ENCODE data around the gene STC2. TPM values are rescaled to one million over a fixed set of nuclear protein-coding genes. Genes with fewer than 3 reads are reported as not detected.
A peak's percentile ranks its signal among the peaks of the same experiment; 100 is the strongest.
"Not testable (repeated sequence)": the region's sequence is repeated elsewhere in the genome, so short reads cannot be mapped to it uniquely, and the experiment has no call there.

STC2 gene
- polyA plus RNA-seq (1.9 to 4.3 TPM (median 4.1 TPM) in 3 replicates), polyA minus RNA-seq (0.82 to 2.5 TPM (median 2.3 TPM) in 3 replicates)
- polyA plus RNA-seq (2011; ENCODE audit: low read depth), result 8.5 TPM
- 2.2 and 2.6 TPM in 2 replicates for polyA plus RNA-seq (2011; cell fraction: cytosol; rRNA removed)
- 9.3 and 16.7 TPM in 2 replicates for polyA plus RNA-seq (2011; cell fraction: nucleus; rRNA removed)
- polyA plus RNA-seq (2012; ENCODE audit: low replicate concordance), result 4.7 and 14.4 TPM in 2 replicates
- 10.6 TPM for polyA minus RNA-seq (2011; cell fraction: cytosol; rRNA and poly(A)+ RNA removed)
- 8.4 and 8.5 TPM in 2 replicates for polyA minus RNA-seq (2011; cell fraction: nucleus; rRNA and poly(A)+ RNA removed)

- H3K4me2 ChIP-seq (ENCODE audit: control insufficient read depth, extremely low read depth, insufficient read depth, low read depth, low read length), result peak within 1 kb of the TSS; percentile 80
- FAIRE-seq (no peak), DNase-seq (ENCODE audit: low read depth, low spot score) (no peak)
- H3K9me3 ChIP-seq (ENCODE audit: control insufficient read depth, low read depth, low read length), result no peaks in the 10 kb centered on the region
- peak within 1 kb of the TSS; percentile 36 to 87 (median 62) for H3K4me3 ChIP-seq (ENCODE audit: control insufficient read depth in 2 of 3, extremely low read depth in 1 of 3, insufficient read depth in 2 of 3, low read depth in 1 of 3, low read length in 3 of 3)
- no peaks in the 10 kb centered on the region for H3K79me2 ChIP-seq (ENCODE audit: control insufficient read depth, insufficient read depth, low read length)
- peak within 1 kb of the TSS; percentile 46 for H3K27ac ChIP-seq (ENCODE audit: control insufficient read depth, insufficient read depth, low read length)
- peaks cover 45% of the 10 kb centered on the region for H3K4me1 ChIP-seq (ENCODE audit: control insufficient read depth, extremely low read depth, insufficient read depth, low read length)
- H3K9ac ChIP-seq (ENCODE audit: control insufficient read depth, extremely low read depth, insufficient read depth, low read length), result peak within 1 kb of the TSS; percentile 67
- TF ChIP-seq CTCF (optimal IDR thresholded peaks at IDR 0.05 in 1 of 3, IDR thresholded peaks at IDR 0.05 in 1 of 3, conservative IDR thresholded peaks at IDR 0.05 in 1 of 3; ENCODE audit: extremely low read depth in 1 of 3, insufficient read depth in 2 of 3, low read length in 3 of 3) (no peak), EZH2 (IDR thresholded peaks at IDR 0.05; ENCODE audit: low read length) (no peak)
- H2AFZ ChIP-seq (ENCODE audit: control insufficient read depth, low read length), result peak within 1 kb of the TSS; percentile 77
- H3K36me3 ChIP-seq (ENCODE audit: control insufficient read depth in 2 of 2, extremely low read depth in 1 of 2, insufficient read depth in 2 of 2, low read length in 2 of 2), result peaks cover 0 to 12% of the 10 kb centered on the region in 2 experiments
- H3K27me3 ChIP-seq (ENCODE audit: control insufficient read depth, extremely low read depth, insufficient read depth, low read length), result peaks cover 35% of the 10 kb centered on the region
- dilution Hi-C loops (cut with MboI; ENCODE audit: extremely low pct_ligation_motif_present, low sequenced_read_pairs), result no loop called here
- peaks cover 3% of the 10 kb centered on the region for H4K20me1 ChIP-seq (ENCODE audit: control insufficient read depth, extremely low read depth, insufficient read depth, low read length)
- H3K9me1 ChIP-seq (ENCODE audit: control insufficient read depth, extremely low read depth, insufficient read depth, low read length), result no peaks in the 10 kb centered on the region
Measured at GRCh38 chr5:173327948-173328843, at the start of gene STC2. STC2 (minus strand) TSS chr5:173328414; CDS start chr5:173328193, 221 bp downstream.

GRCh38 chr5:173371400-173371799, 43.2 kb upstream of the STC2 start:
- Histone ChIP-seq H4K20me1 (ENCODE audit: control insufficient read depth, extremely low read depth, insufficient read depth, low read length) (no peaks in the 10 kb centered on the region), H3K4me1 (ENCODE audit: control insufficient read depth, extremely low read depth, insufficient read depth, low read length) (no peaks in the 10 kb centered on the region), H3K4me2 (ENCODE audit: control insufficient read depth, extremely low read depth, insufficient read depth, low read depth, low read length) (no peak overlapping the region), H3K9ac (ENCODE audit: control insufficient read depth, extremely low read depth, insufficient read depth, low read length) (no peak overlapping the region), H3K27me3 (ENCODE audit: control insufficient read depth, extremely low read depth, insufficient read depth, low read length) (no peaks in the 10 kb centered on the region), H2AFZ (ENCODE audit: control insufficient read depth, low read length) (no peak overlapping the region), H3K27ac (ENCODE audit: control insufficient read depth, insufficient read depth, low read length) (no peak overlapping the region), H3K9me1 (ENCODE audit: control insufficient read depth, extremely low read depth, insufficient read depth, low read length) (no peaks in the 10 kb centered on the region), H3K79me2 (ENCODE audit: control insufficient read depth, insufficient read depth, low read length) (no peaks in the 10 kb centered on the region), H3K36me3 (ENCODE audit: control insufficient read depth in 2 of 2, extremely low read depth in 1 of 2, insufficient read depth in 2 of 2, low read length in 2 of 2) (no peaks in the 10 kb centered on the region), H3K4me3 (ENCODE audit: control insufficient read depth in 2 of 3, extremely low read depth in 1 of 3, insufficient read depth in 2 of 3, low read depth in 1 of 3, low read length in 3 of 3) (no peak overlapping the region), H3K9me3 (ENCODE audit: control insufficient read depth, low read depth, low read length) (no peaks in the 10 kb centered on the region)
- FAIRE-seq, result no peak
- dilution Hi-C loops (cut with MboI; ENCODE audit: extremely low pct_ligation_motif_present, low sequenced_read_pairs), result no loop called here
- DNase-seq (ENCODE audit: low read depth, low spot score), result no peak
- TF ChIP-seq EZH2 (IDR thresholded peaks at IDR 0.05; ENCODE audit: low read length), result no peak
- no peak for TF ChIP-seq CTCF (optimal IDR thresholded peaks at IDR 0.05 in 1 of 3, IDR thresholded peaks at IDR 0.05 in 1 of 3, conservative IDR thresholded peaks at IDR 0.05 in 1 of 3; ENCODE audit: extremely low read depth in 1 of 3, insufficient read depth in 2 of 3, low read length in 3 of 3)

- H3K4me1 ChIP-seq (ENCODE audit: control insufficient read depth, extremely low read depth, insufficient read depth, low read length); FAIRE-seq; H3K27ac ChIP-seq (ENCODE audit: control insufficient read depth, insufficient read depth, low read length); H3K4me2 ChIP-seq (ENCODE audit: control insufficient read depth, extremely low read depth, insufficient read depth, low read depth, low read length); H3K9me1 ChIP-seq (ENCODE audit: control insufficient read depth, extremely low read depth, insufficient read depth, low read length); H3K79me2 ChIP-seq (ENCODE audit: control insufficient read depth, insufficient read depth, low read length); DNase-seq (ENCODE audit: low read depth, low spot score); H3K9me3 ChIP-seq (ENCODE audit: control insufficient read depth, low read depth, low read length); dilution Hi-C loops (cut with MboI; ENCODE audit: extremely low pct_ligation_motif_present, low sequenced_read_pairs); H3K4me3 ChIP-seq (ENCODE audit: control insufficient read depth in 2 of 3, extremely low read depth in 1 of 3, insufficient read depth in 2 of 3, low read depth in 1 of 3, low read length in 3 of 3); H2AFZ ChIP-seq (ENCODE audit: control insufficient read depth, low read length); H3K27me3 ChIP-seq (ENCODE audit: control insufficient read depth, extremely low read depth, insufficient read depth, low read length); H3K9ac ChIP-seq (ENCODE audit: control insufficient read depth, extremely low read depth, insufficient read depth, low read length); H4K20me1 ChIP-seq (ENCODE audit: control insufficient read depth, extremely low read depth, insufficient read depth, low read length); H3K36me3 ChIP-seq (ENCODE audit: control insufficient read depth in 2 of 2, extremely low read depth in 1 of 2, insufficient read depth in 2 of 2, low read length in 2 of 2): not testable (repeated sequence)
Measured at GRCh38 chr5:173363406-173363805, 35.2 kb upstream of the STC2 start.

Measured in keratinocyte (primary cell).